ENCODE measurements around the gene GPD1L.
"Not testable (repeated sequence)": the region's sequence is repeated elsewhere in the genome, so short reads cannot be mapped to it uniquely, and the experiment has no call there.

Gene GPD1L

GRCh38 chr3:32106132-32106928, at the start of gene GPD1L:
GPD1L (plus strand) TSS chr3:32106620; CDS start chr3:32106712, 92 bp downstream.
- H3K4me3 ChIP-seq (ENCODE audit: low read length): peak within 1 kb of the TSS; percentile 63; the same call in 1 of the 2 replicates
- no peak for TF ChIP-seq ZNF274 (IDR thresholded peaks at IDR 0.05; ENCODE audit: low read depth, low read length)

- H3K4me3 ChIP-seq (ENCODE audit: low read length): not testable (repeated sequence)
Observed at GRCh38 chr3:32058465-32058864, 48.0 kb upstream of the GPD1L start.

- H3K4me3 ChIP-seq (ENCODE audit: low read length): no peak overlapping the region
- no peak for TF ChIP-seq ZNF274 (IDR thresholded peaks at IDR 0.05; ENCODE audit: low read depth, low read length)
Observed at GRCh38 chr3:32062950-32063582, 43.4 kb upstream of the GPD1L start.

- H3K4me3 ChIP-seq (ENCODE audit: low read length): no peak overlapping the region
- no peak for TF ChIP-seq ZNF274 (IDR thresholded peaks at IDR 0.05; ENCODE audit: low read depth, low read length)
Observed at GRCh38 chr3:32066686-32067085, 39.7 kb upstream of the GPD1L start.

GRCh38 chr3:32074194-32074593, 32.2 kb upstream of the GPD1L start:
- not testable (repeated sequence) for H3K4me3 ChIP-seq (ENCODE audit: low read length)

GRCh38 chr3:32076566-32076965, 29.9 kb upstream of the GPD1L start:
- no peak for TF ChIP-seq ZNF274 (IDR thresholded peaks at IDR 0.05; ENCODE audit: low read depth, low read length)
- H3K4me3 ChIP-seq (ENCODE audit: low read length): no peak overlapping the region

- no peak for TF ChIP-seq ZNF274 (IDR thresholded peaks at IDR 0.05; ENCODE audit: low read depth, low read length)
Observed at GRCh38 chr3:32077260-32078084, 28.9 kb upstream of the GPD1L start.

GRCh38 chr3:32078085-32078634, 28.3 kb upstream of the GPD1L start:
- TF ChIP-seq ZNF274 (IDR thresholded peaks at IDR 0.05; ENCODE audit: low read depth, low read length): no peak
- H3K4me3 ChIP-seq (ENCODE audit: low read length): no peak overlapping the region

More at GRCh38 chr3:32077260-32078084, 28.9 kb upstream of the GPD1L start:
- H3K4me3 ChIP-seq (ENCODE audit: low read length): no peak overlapping the region

- TF ChIP-seq ZNF274 (IDR thresholded peaks at IDR 0.05; ENCODE audit: low read depth, low read length): no peak
- H3K4me3 ChIP-seq (ENCODE audit: low read length): no peak overlapping the region
Observed at GRCh38 chr3:32078864-32079263, 27.6 kb upstream of the GPD1L start.

- H3K4me3 ChIP-seq (ENCODE audit: low read length): no peak overlapping the region
- no peak for TF ChIP-seq ZNF274 (IDR thresholded peaks at IDR 0.05; ENCODE audit: low read depth, low read length)
Observed at GRCh38 chr3:32082721-32083120, 23.7 kb upstream of the GPD1L start.

GRCh38 chr3:32083702-32084270, 22.6 kb upstream of the GPD1L start:
- H3K4me3 ChIP-seq (ENCODE audit: low read length): no peak overlapping the region
- no peak for TF ChIP-seq ZNF274 (IDR thresholded peaks at IDR 0.05; ENCODE audit: low read depth, low read length)

GRCh38 chr3:32084870-32085269, 21.6 kb upstream of the GPD1L start:
- H3K4me3 ChIP-seq (ENCODE audit: low read length): no peak overlapping the region
- TF ChIP-seq ZNF274 (IDR thresholded peaks at IDR 0.05; ENCODE audit: low read depth, low read length): no peak

GRCh38 chr3:32086464-32086863, 20.0 kb upstream of the GPD1L start:
- no peak for TF ChIP-seq ZNF274 (IDR thresholded peaks at IDR 0.05; ENCODE audit: low read depth, low read length)

GRCh38 chr3:32089476-32089875, 16.9 kb upstream of the GPD1L start:
- H3K4me3 ChIP-seq (ENCODE audit: low read length): no peak overlapping the region

More at GRCh38 chr3:32086464-32086863, 20.0 kb upstream of the GPD1L start:
- no peak overlapping the region for H3K4me3 ChIP-seq (ENCODE audit: low read length)

More at GRCh38 chr3:32089476-32089875, 16.9 kb upstream of the GPD1L start:
- TF ChIP-seq ZNF274 (IDR thresholded peaks at IDR 0.05; ENCODE audit: low read depth, low read length): no peak

All from GM08714 (cell line).